Peyer's patch (tissue), 4 donors: ENCODE measurements around the gene ESRP2. TPM values are rescaled to one million over a fixed set of nuclear protein-coding genes. Genes with fewer than 3 reads are reported as not detected.

Experiments used
- DNase-seq, 3 donors: peaks; one replicate each; pipeline ENCODE4 v3.0.0-alpha.2; 2017 to 2019
- H3K27ac ChIP-seq, 4 donors: fragments of 200-600 bp; sonication (generic); one replicate each; pipeline ENCODE4 v1.5.1; 2016 to 2019
- H3K27me3 ChIP-seq, 2 donors: fragments of 200-600 bp; sonication (generic); one replicate each; pipeline ENCODE4 v1.5.1; 2019
- H3K36me3 ChIP-seq, 3 donors: fragments of 200-600 bp; sonication (generic); one replicate each; pipeline ENCODE4 v1.5.1; 2016 to 2019
- H3K4me1 ChIP-seq, 4 donors: fragments of 200-600 bp; sonication (generic); one replicate each; pipeline ENCODE4 v1.5.1; 2016 to 2019
- H3K4me3 ChIP-seq, 4 donors: fragments of 200-600 bp; sonication (generic); 1 replicate in 3 of 4; 2 replicates in 1 of 4; pipeline ENCODE4 v1.5.1; 2016 to 2019; ENCODE audit warnings: mild to moderate bottlenecking in 1 of 4
- H3K9me3 ChIP-seq, 4 donors: fragments of 200-600 bp; sonication (generic); one replicate each; pipeline ENCODE4 v1.5.1; 2016 to 2019; ENCODE audit warnings: mild to moderate bottlenecking in 1 of 4
- CTCF ChIP-seq, 6 experiments: fragments of 450-650 bp in 4 of 6; fragments of 200-600 bp in 2 of 6; sonication (generic) in 1 of 6; IDR thresholded peaks; one replicate each; pipeline ENCODE4 v1.5.1; 2017 to 2019; ENCODE audit warnings: antibody characterized with exemption in 6 of 6, mild to moderate bottlenecking in 3 of 6, moderate library complexity in 1 of 6
- POLR2A ChIP-seq, 2 donors: fragments of 450-650 bp; IDR thresholded peaks; one replicate each; pipeline ENCODE4 v1.5.1; 2017; ENCODE audit warnings: antibody characterized with exemption in 2 of 2, mild to moderate bottlenecking in 2 of 2, moderate library complexity in 2 of 2
- total RNA-seq, 4 donors: library from RNA; depleted of rRNA; stranded (reverse); fragments of >200 nt; gene quantifications; one replicate each; pipeline ENCODE4 v1.1.0, GENCODE V29; 2016

ESRP2 gene
- total RNA-seq, 4 donors from 2014 or later: 15.7 to 67.4 (median 40.9) TPM

- H3K4me3 ChIP-seq: peak overlapping the region; percentile 81 to 91 (median 82)
- DNase-seq: no peak
- no peaks in the 10 kb centered on the region for H3K9me3 ChIP-seq
- peaks cover 0 to 17% (median 0%) of the 10 kb centered on the region in 3 donors for H3K36me3 ChIP-seq
- H3K4me1 ChIP-seq: peaks cover 0 to 32% (median 9%) of the 10 kb centered on the region in 4 donors
- H3K27ac ChIP-seq: peak overlapping the region; percentile 96 to 99 (median 98)
- TF ChIP-seq POLR2A (IDR thresholded peaks at IDR 0.05) (no peak), CTCF (IDR thresholded peaks at IDR 0.05) (no peak)
- no peaks in the 10 kb centered on the region for H3K27me3 ChIP-seq
Measured at GRCh38 chr16:68263559-68264127, 27.7 kb upstream of the ESRP2 start.

- H3K9me3 ChIP-seq: no peaks in the 10 kb centered on the region
- peaks cover 0 to 33% (median 0%) of the 10 kb centered on the region in 3 donors for H3K36me3 ChIP-seq
- peaks cover 0 to 19% (median 11%) of the 10 kb centered on the region in 4 donors for H3K4me1 ChIP-seq
- H3K27me3 ChIP-seq: no peaks in the 10 kb centered on the region
- TF ChIP-seq POLR2A (IDR thresholded peaks at IDR 0.05): no peak
- TF ChIP-seq CTCF (IDR thresholded peaks at IDR 0.05): no peak
- no peak overlapping the region for H3K4me3 ChIP-seq
- H3K27ac ChIP-seq: no peak overlapping the region
- DNase-seq: no peak
Measured at GRCh38 chr16:68259007-68259825, 23.3 kb upstream of the ESRP2 start.

- Histone ChIP-seq H3K27ac (peak overlapping the region; percentile 64 to 79 (median 71)), H3K27me3 (no peaks in the 10 kb centered on the region), H3K4me1 (peaks cover 0 to 15% (median 9%) of the 10 kb centered on the region in 4 donors), H3K36me3 (peaks cover 0 to 33% (median 0%) of the 10 kb centered on the region in 3 donors), H3K9me3 (no peaks in the 10 kb centered on the region), H3K4me3 (no peak overlapping the region)
- peak; percentile 33 to 79 (median 77) for DNase-seq
- TF ChIP-seq POLR2A (IDR thresholded peaks at IDR 0.05) (peak in 1 of 2 donors; percentile 13), CTCF (IDR thresholded peaks at IDR 0.05) (no peak)
Measured at GRCh38 chr16:68257906-68258800, 22.2 kb upstream of the ESRP2 start.

GRCh38 chr16:68257251-68257905 lies 21.5 kb upstream of the ESRP2 start:
- H3K36me3 ChIP-seq: peaks cover 0 to 33% (median 0%) of the 10 kb centered on the region in 3 donors
- TF ChIP-seq CTCF (IDR thresholded peaks at IDR 0.05) (no peak), POLR2A (IDR thresholded peaks at IDR 0.05) (no peak)
- no peak overlapping the region for H3K4me3 ChIP-seq
- no peaks in the 10 kb centered on the region for H3K9me3 ChIP-seq
- peak in 2 of 3 donors; percentile 75 to 77 for DNase-seq
- H3K27me3 ChIP-seq: no peaks in the 10 kb centered on the region
- H3K4me1 ChIP-seq: peaks cover 0 to 15% (median 9%) of the 10 kb centered on the region in 4 donors
- H3K27ac ChIP-seq: peak overlapping the region; percentile 64 to 79 (median 71)

- Histone ChIP-seq H3K36me3 (peaks cover 0 to 45% (median 0%) of the 10 kb centered on the region in 3 donors), H3K9me3 (no peaks in the 10 kb centered on the region), H3K27me3 (no peaks in the 10 kb centered on the region), H3K4me1 (peaks cover 0 to 15% (median 9%) of the 10 kb centered on the region in 4 donors), H3K27ac (no peak overlapping the region), H3K4me3 (no peak overlapping the region)
- TF ChIP-seq POLR2A (IDR thresholded peaks at IDR 0.05) (no peak), CTCF (IDR thresholded peaks at IDR 0.05) (no peak)
- no peak for DNase-seq
Measured at GRCh38 chr16:68255712-68256111, 19.8 kb upstream of the ESRP2 start.
